Prostate gland (tissue), 2 donors: Measurements from ENCODE around the gene SAMMSON.

Experiments used
- CTCF ChIP-seq, 4 experiments: fragments of 200-600 bp in 2 of 4; fragments of 450-650 bp in 2 of 4; sonication (generic) in 2 of 4; IDR thresholded peaks; 1 replicate in 3 of 4; 2 replicates in 1 of 4; pipeline ENCODE4 v1.5.1; 2016 to 2019; ENCODE audit warnings: antibody characterized with exemption in 4 of 4, mild to moderate bottlenecking in 2 of 4, moderate library complexity in 2 of 4
- POLR2A ChIP-seq: fragments of 450-650 bp; IDR thresholded peaks from one replicate; pipeline ENCODE4 v1.6.1; 2016; ENCODE audit warnings: antibody characterized with exemption, mild to moderate bottlenecking
- POLR2AphosphoS5 ChIP-seq: sonication (generic); formaldehyde crosslinking; IDR thresholded peaks from one replicate; pipeline ENCODE4 v1.6.1; 2017; ENCODE audit warnings: antibody characterized with exemption

DNA sequence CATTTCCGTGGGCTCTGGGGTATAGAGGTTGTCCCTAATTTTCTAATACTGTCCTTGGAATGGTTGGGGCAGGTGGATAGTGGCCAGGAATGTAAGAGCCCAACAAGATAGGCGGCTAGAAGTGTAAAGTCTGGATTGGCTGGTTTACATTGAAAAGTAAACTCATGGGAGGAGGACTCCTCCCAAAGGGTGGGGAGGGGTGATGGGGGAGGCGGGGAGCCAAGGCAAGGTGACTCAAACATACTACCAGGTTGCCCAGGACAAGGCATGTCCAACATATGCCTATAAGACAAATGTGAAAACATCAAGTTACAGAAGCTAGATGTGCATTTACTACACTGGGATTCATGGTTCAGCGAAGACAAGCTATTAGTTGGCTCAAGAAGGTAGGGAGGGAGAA is 14.3 kb upstream of the SAMMSON start:
- TF ChIP-seq POLR2AphosphoS5 (no peak), POLR2A (no peak), CTCF (IDR thresholded peaks at IDR 0.05) (no peak)
